HG03066 (cell line): ENCODE results near the gene ZSWIM1.
"Not testable (repeated sequence)": the region's sequence is repeated elsewhere in the genome, so short reads cannot be mapped to it uniquely, and the experiment has no call there.

Experiments used
- ATAC-seq: cut with Tn5 transposase; IDR thresholded peaks from one replicate; pipeline ENCODE4 v1.9.1; 2021; ENCODE audit warnings: low read depth; ENCODE audit not compliant: unreplicated experiment

ZSWIM1 gene

GRCh38 chr20:45921337-45922189 lies 40.5 kb downstream of the ZSWIM1 start:
- ATAC-seq = no peak

DNA sequence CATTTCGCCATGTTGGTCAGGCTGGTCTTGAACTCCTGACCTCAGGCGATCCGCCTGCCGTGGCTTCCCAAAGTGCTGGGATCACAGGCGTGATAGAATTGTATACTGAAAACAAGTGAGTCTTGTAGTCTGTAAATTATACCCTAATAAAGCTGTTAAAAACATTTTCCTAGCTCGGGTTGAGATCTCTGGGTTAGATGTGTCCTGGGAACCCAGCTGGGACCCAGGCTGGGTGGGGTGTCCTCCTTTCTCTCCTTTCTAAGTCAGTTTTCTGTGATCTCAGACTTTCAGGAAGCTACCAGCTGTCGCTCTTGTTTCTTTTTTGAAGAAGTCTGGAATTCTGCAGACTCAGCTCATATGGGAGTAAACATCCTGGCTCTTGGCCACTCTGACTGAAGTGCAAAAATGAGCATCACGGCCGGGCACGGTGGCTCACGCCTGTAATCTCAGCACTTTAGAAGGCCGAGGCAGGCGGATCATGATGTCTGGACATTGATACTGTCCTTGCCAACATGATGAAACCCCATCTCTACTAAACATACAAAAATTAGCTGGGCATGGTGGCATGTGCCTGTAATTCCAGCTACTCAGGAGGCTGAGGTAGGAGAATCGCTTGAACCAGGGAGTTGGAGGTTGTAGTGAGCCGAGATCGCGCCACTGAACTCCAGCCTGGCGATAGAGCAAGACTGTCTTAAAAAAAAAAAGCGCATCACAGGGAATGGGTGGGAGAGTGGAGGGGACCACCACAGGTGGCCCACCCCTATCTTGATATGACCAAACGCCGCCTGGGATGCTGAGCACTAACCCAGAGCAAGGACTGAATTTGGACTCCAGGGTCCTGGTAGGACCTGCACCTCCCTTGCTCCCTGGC lies 43.6 kb downstream of the ZSWIM1 start:
- ATAC-seq = no peak

GRCh38 chr20:45925821-45926506 lies 44.9 kb downstream of the ZSWIM1 start:
- no peak for ATAC-seq

- no peak for ATAC-seq
Measured at GRCh38 chr20:45926731-45927070, 45.7 kb downstream of the ZSWIM1 start.

DNA sequence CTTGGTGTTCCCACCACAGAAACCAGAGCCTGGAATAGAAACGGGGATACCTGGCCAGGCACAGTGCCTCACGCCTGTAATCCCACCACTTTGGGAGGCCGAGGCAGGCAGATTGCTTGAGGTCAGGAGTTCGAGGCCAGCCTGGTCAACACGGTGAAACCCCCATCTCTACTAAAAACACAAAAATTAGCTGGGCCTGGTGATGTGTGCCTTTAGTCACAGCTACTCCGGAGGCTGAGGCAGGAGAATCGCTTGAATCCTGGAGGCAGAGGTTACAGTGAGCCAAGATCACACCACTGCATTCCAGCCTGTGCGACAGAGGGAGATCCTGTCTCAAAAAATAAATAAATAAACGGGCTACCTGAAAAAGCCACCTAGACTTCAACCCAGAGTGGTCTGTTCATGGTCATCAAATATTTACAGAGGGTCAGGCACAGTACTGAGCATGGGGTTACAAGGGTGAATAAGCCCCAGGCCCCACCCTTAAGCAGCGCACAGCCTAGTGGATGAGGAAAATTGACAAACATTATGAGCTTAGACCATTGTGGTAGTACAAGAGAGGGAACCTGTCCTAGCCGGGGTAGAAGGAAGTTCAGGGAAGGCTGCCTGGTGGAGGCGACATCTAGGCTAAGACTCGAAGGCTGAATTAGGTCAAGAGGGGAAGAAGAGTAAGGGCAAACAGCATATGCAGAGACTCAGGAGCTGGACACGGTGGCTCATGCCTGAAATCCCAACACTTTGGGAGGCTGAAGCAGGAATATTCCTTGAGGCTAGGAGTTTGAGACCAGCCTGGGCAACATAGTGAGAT lies 46.2 kb downstream of the ZSWIM1 start:
- ATAC-seq = no peak

GRCh38 chr20:45931680-45932079 lies 50.7 kb downstream of the ZSWIM1 start:
- not testable (repeated sequence) for ATAC-seq

- ATAC-seq = no peak
Measured at GRCh38 chr20:45933266-45934045, 52.4 kb downstream of the ZSWIM1 start.

DNA sequence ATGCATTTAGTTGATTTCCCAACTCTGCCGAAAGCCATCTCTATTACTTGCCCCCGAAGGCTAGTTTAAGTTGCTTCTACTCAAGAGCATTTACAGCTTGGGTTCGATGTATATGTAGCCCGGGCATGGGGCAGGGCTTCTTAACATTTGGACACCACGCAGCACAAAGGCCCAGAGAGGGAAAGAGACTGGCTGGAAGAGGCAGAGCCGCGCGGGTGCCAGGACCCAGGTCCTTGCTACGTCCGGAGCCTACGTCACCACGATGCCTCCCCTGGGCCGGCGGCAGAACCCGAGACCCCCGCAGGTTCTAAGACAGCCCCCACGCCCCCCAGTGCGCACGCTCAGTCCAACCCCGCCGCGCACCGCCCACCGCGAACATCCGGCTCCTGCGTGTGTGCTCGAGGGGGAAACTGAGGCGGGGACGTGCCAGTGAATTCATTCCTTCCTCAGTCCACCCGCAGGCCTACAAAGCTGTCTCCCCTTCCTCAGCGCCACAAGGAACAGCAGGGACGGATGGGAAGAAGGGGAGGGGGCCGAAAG lies 53.1 kb downstream of the ZSWIM1 start:
- no peak for ATAC-seq
